Subcutaneous abdominal adipose tissue (tissue), 5 donors: ENCODE data around the gene COMMD3.

ENCODE experiments used
- H3K27ac ChIP-seq: one replicate; pipeline ENCODE4 v1.7.0; 2013; ENCODE audit warnings: low read depth, mild to moderate bottlenecking, inconsistent platforms, low read length, moderate library complexity
- H3K27me3 ChIP-seq, 5 donors: one replicate each; pipeline ENCODE4 v1.7.0; 2013; ENCODE audit warnings: low read length in 5 of 5, inconsistent platforms in 1 of 5; ENCODE audit not compliant: control insufficient read depth in 5 of 5, insufficient read depth in 4 of 5
- H3K36me3 ChIP-seq, 5 donors: one replicate each; pipeline ENCODE4 v1.7.0; 2013; ENCODE audit warnings: low read length in 5 of 5; ENCODE audit not compliant: control insufficient read depth in 5 of 5, insufficient read depth in 5 of 5
- H3K4me1 ChIP-seq, 5 donors: one replicate each; pipeline ENCODE4 v1.7.0; 2013; ENCODE audit warnings: low read length in 5 of 5, mild to moderate bottlenecking in 3 of 5, moderate library complexity in 1 of 5; ENCODE audit not compliant: control insufficient read depth in 5 of 5, insufficient read depth in 5 of 5
- H3K4me3 ChIP-seq, 5 donors: one replicate each; pipeline ENCODE4 v1.7.0; 2013; ENCODE audit warnings: low read length in 5 of 5, low read depth in 1 of 5
- H3K9ac ChIP-seq, 5 donors: one replicate each; pipeline ENCODE4 v1.7.0; 2013; ENCODE audit warnings: low read length in 5 of 5, mild to moderate bottlenecking in 4 of 5, moderate library complexity in 3 of 5
- H3K9me3 ChIP-seq, 5 donors: one replicate each; pipeline ENCODE4 v1.7.0; 2013; ENCODE audit warnings: low read length in 5 of 5; ENCODE audit not compliant: control insufficient read depth in 5 of 5
- donor health status: healthy.
- donor health status: healthy.
- donor health status: healthy.
- donor health status: healthy.
- donor health status: healthy.

The COMMD3 gene

GRCh38 chr10:22334414-22335172 lies 18.4 kb downstream of the COMMD3 start:
- Histone ChIP-seq H3K27me3 (peaks cover 35 to 58% (median 51%) of the 10 kb centered on the region in 5 donors), H3K27ac (no peak overlapping the region), H3K9ac (peak overlapping the region in 2 of 5 donors; percentile 13 to 52), H3K4me1 (peaks cover 0 to 37% (median 34%) of the 10 kb centered on the region in 5 donors), H3K9me3 (peaks cover 0 to 3% (median 0%) of the 10 kb centered on the region in 5 donors), H3K4me3 (peak overlapping the region; percentile 48 to 79 (median 78)), H3K36me3 (peaks cover 4 to 8% (median 5%) of the 10 kb centered on the region in 5 donors)

GRCh38 chr10:22335173-22335933 lies 19.2 kb downstream of the COMMD3 start:
- peak overlapping the region; percentile 75 to 79 (median 78) for H3K4me3 ChIP-seq
- H3K9ac ChIP-seq: peak overlapping the region in 1 of 5 donors; percentile 52
- H3K36me3 ChIP-seq: no peaks in the 10 kb centered on the region
- H3K27me3 ChIP-seq: peaks cover 35 to 58% (median 51%) of the 10 kb centered on the region in 5 donors
- H3K4me1 ChIP-seq: peaks cover 0 to 41% (median 38%) of the 10 kb centered on the region in 5 donors
- H3K27ac ChIP-seq: no peak overlapping the region
- H3K9me3 ChIP-seq: peaks cover 0 to 3% (median 0%) of the 10 kb centered on the region in 5 donors

- no peak overlapping the region for H3K27ac ChIP-seq
Observed at GRCh38 chr10:22338185-22338900, 22.2 kb downstream of the COMMD3 start.

GRCh38 chr10:22338931-22339330 lies 22.7 kb downstream of the COMMD3 start:
- no peak overlapping the region for H3K9ac ChIP-seq
- no peak overlapping the region for H3K27ac ChIP-seq
- no peaks in the 10 kb centered on the region for H3K36me3 ChIP-seq
- H3K27me3 ChIP-seq: peaks cover 52 to 76% (median 61%) of the 10 kb centered on the region in 5 donors
- H3K4me1 ChIP-seq: peaks cover 0 to 44% (median 42%) of the 10 kb centered on the region in 5 donors
- no peak overlapping the region for H3K4me3 ChIP-seq
- H3K9me3 ChIP-seq: no peaks in the 10 kb centered on the region

More at GRCh38 chr10:22338185-22338900, 22.2 kb downstream of the COMMD3 start:
- H3K9me3 ChIP-seq: peaks cover 0 to 3% (median 0%) of the 10 kb centered on the region in 5 donors
- H3K27me3 ChIP-seq: peaks cover 48 to 74% (median 58%) of the 10 kb centered on the region in 5 donors
- H3K36me3 ChIP-seq: no peaks in the 10 kb centered on the region
- no peak overlapping the region for H3K9ac ChIP-seq
- no peak overlapping the region for H3K4me3 ChIP-seq
- H3K4me1 ChIP-seq: peaks cover 0 to 48% (median 46%) of the 10 kb centered on the region in 5 donors

GRCh38 chr10:22339761-22340328 lies 23.7 kb downstream of the COMMD3 start:
- H3K4me3 ChIP-seq: peak overlapping the region; percentile 31 to 77 (median 73)
- H3K9me3 ChIP-seq: no peaks in the 10 kb centered on the region
- H3K27me3 ChIP-seq: peaks cover 58 to 78% (median 71%) of the 10 kb centered on the region in 5 donors
- H3K27ac ChIP-seq: peak overlapping the region; percentile 79
- H3K9ac ChIP-seq: peak overlapping the region in 2 of 5 donors; percentile 81 to 88
- H3K36me3 ChIP-seq: no peaks in the 10 kb centered on the region
- H3K4me1 ChIP-seq: peaks cover 1 to 35% (median 33%) of the 10 kb centered on the region in 5 donors

GRCh38 chr10:22340329-22341189 lies 24.4 kb downstream of the COMMD3 start:
- Histone ChIP-seq H3K9ac (peak overlapping the region in 4 of 5 donors; percentile 81 to 95 (median 92)), H3K27ac (peak overlapping the region; percentile 79), H3K4me3 (peak overlapping the region; percentile 31 to 77 (median 73)), H3K36me3 (no peaks in the 10 kb centered on the region), H3K4me1 (peaks cover 1 to 35% (median 26%) of the 10 kb centered on the region in 5 donors), H3K9me3 (no peaks in the 10 kb centered on the region), H3K27me3 (peaks cover 61 to 78% (median 72%) of the 10 kb centered on the region in 5 donors)

GRCh38 chr10:22341190-22341925 lies 25.2 kb downstream of the COMMD3 start:
- H3K4me3 ChIP-seq: peak overlapping the region; percentile 64 to 77 (median 73)
- H3K27me3 ChIP-seq: peaks cover 60 to 78% (median 72%) of the 10 kb centered on the region in 5 donors
- peaks cover 0 to 3% (median 0%) of the 10 kb centered on the region in 5 donors for H3K9me3 ChIP-seq
- H3K9ac ChIP-seq: peak overlapping the region in 4 of 5 donors; percentile 50 to 95 (median 86)
- no peaks in the 10 kb centered on the region for H3K36me3 ChIP-seq
- peaks cover 1 to 28% (median 18%) of the 10 kb centered on the region in 5 donors for H3K4me1 ChIP-seq
- H3K27ac ChIP-seq: peak overlapping the region; percentile 79

- Histone ChIP-seq H3K4me1 (peaks cover 1 to 23% (median 13%) of the 10 kb centered on the region in 5 donors), H3K9ac (no peak overlapping the region), H3K27me3 (peaks cover 60 to 78% (median 71%) of the 10 kb centered on the region in 5 donors), H3K36me3 (no peaks in the 10 kb centered on the region), H3K4me3 (peak overlapping the region in 1 of 5 donors; percentile 73), H3K9me3 (peaks cover 0 to 3% (median 0%) of the 10 kb centered on the region in 5 donors), H3K27ac (no peak overlapping the region)
Observed at GRCh38 chr10:22341926-22342196, 25.7 kb downstream of the COMMD3 start.
